Esophagus muscularis mucosa (tissue), 4 donors: ENCODE measurements around the gene NOS1. TPM values are rescaled to one million over a fixed set of nuclear protein-coding genes. Genes with fewer than 3 reads are reported as not detected.

Experiments used
- DNase-seq: peaks from one replicate; pipeline ENCODE4 v3.0.0-alpha.2; 2017; ENCODE audit errors: extremely low spot score
- H3K27ac ChIP-seq, 4 donors: fragments of 200-600 bp; sonication (generic); replicated peaks in 1 of 4; 1 replicate in 3 of 4; 2 replicates in 1 of 4; pipeline ENCODE4 v1.5.1; 2016 to 2019; ENCODE audit warnings: mild to moderate bottlenecking in 1 of 4
- H3K27me3 ChIP-seq, 4 donors: fragments of 200-600 bp; sonication (generic); one replicate each; pipeline versions ENCODE4 v1.5.1 to v1.6.0; 2016 to 2019
- H3K36me3 ChIP-seq, 4 donors: fragments of 200-600 bp; sonication (generic); one replicate each; pipeline ENCODE4 v1.5.1; 2016 to 2019
- H3K4me1 ChIP-seq, 4 donors: fragments of 200-600 bp; sonication (generic); one replicate each; pipeline ENCODE4 v1.5.1; 2016 to 2019
- H3K4me3 ChIP-seq, 4 donors: fragments of 200-600 bp; sonication (generic); 1 replicate in 2 of 4; 2 replicates in 2 of 4; pipeline ENCODE4 v1.5.1; 2016 to 2019; ENCODE audit warnings: mild to moderate bottlenecking in 4 of 4, moderate library complexity in 1 of 4
- H3K9me3 ChIP-seq, 4 donors: fragments of 200-600 bp; sonication (generic); 1 replicate in 3 of 4; 2 replicates in 1 of 4; pipeline ENCODE4 v1.5.1; 2016 to 2019
- CTCF ChIP-seq, 3 experiments: fragments of 200-600 bp in 2 of 3; fragments of 450-650 bp in 1 of 3; sonication (generic) in 2 of 3; IDR thresholded peaks; one replicate each; pipeline ENCODE4 v1.5.1; 2017 to 2019; ENCODE audit warnings: antibody characterized with exemption in 3 of 3, mild to moderate bottlenecking in 2 of 3, moderate library complexity in 1 of 3
- EP300 ChIP-seq: sonication (generic); formaldehyde crosslinking; IDR thresholded peaks from one replicate; pipeline ENCODE4 v1.6.1; 2017; ENCODE audit warnings: antibody characterized with exemption
- POLR2A ChIP-seq: fragments of 450-650 bp; IDR thresholded peaks from one replicate; pipeline ENCODE4 v1.6.1; 2017; ENCODE audit warnings: antibody characterized with exemption, moderate library complexity, mild to moderate bottlenecking, low read depth
- POLR2AphosphoS5 ChIP-seq, 2 donors: sonication (generic); formaldehyde crosslinking; IDR thresholded peaks; one replicate each; pipeline ENCODE4 v1.6.1; 2017; ENCODE audit warnings: antibody characterized with exemption in 2 of 2
- WGBS: methylation state at CpG from one replicate; pipeline ENCODE4 v1.1.5; 2018; 5-methylcytosine and 5-hydroxymethylcytosine counted together
- intact Hi-C: fragments of 100-400 bp; cut with DNase I; formaldehyde crosslinking; loops from one replicate; pipeline ENCODE4 v1.15.1; 2023
- total RNA-seq, 4 donors: library from RNA; depleted of rRNA; stranded (reverse); fragments of >200 nt; gene quantifications; one replicate each; pipeline versions ENCODE4 v1.1.0 to v1.2.1, GENCODE V29; 2016

NOS1 gene
- total RNA-seq, 4 donors from 2014 or later = 1.7 to 4.0 (median 3.1) TPM

- no peak overlapping the region for H3K4me3 ChIP-seq
- no peak overlapping the region for H3K27ac ChIP-seq
- WGBS = 98% methylated on average over 2 of the region's 2 CpGs
- TF ChIP-seq POLR2A (no peak), POLR2AphosphoS5 (IDR thresholded peaks at IDR 0.05) (no peak), EP300 (no peak), CTCF (IDR thresholded peaks at IDR 0.05) (no peak)
- peaks cover 16 to 25% (median 20%) of the 10 kb centered on the region in 4 donors for H3K4me1 ChIP-seq
- peaks cover 0 to 5% (median under 1%) of the 10 kb centered on the region in 4 donors for H3K36me3 ChIP-seq
- intact Hi-C loops = no loop called here
- DNase-seq = no peak
- H3K9me3 ChIP-seq = no peaks in the 10 kb centered on the region
- no peaks in the 10 kb centered on the region for H3K27me3 ChIP-seq
These were observed 169.4 kb downstream of the NOS1 start for GRCh38 chr12:117192057-117192456.

GRCh38 chr12:117190210-117190781 lies 171.1 kb downstream of the NOS1 start, which contains the start of gene FBXO21:
TSS of gene FBXO21 (minus strand) at chr12:117190470. CDS start at chr12:117190456, 14 bp downstream.
- DNase-seq = peak; percentile 97
- no peaks in the 10 kb centered on the region for H3K9me3 ChIP-seq
- H3K4me3 ChIP-seq = peak within 1 kb of the TSS; percentile 81 to 100 (median 92)
- peak within 1 kb of the TSS; percentile 81 to 85 (median 84) for H3K27ac ChIP-seq
- peaks cover 4 to 21% (median 15%) of the 10 kb centered on the region in 4 donors for H3K36me3 ChIP-seq
- no peaks in the 10 kb centered on the region for H3K27me3 ChIP-seq
- TF ChIP-seq POLR2A (no peak), POLR2AphosphoS5 (IDR thresholded peaks at IDR 0.05) (peak; percentile 87 to 91)
- WGBS = 12% methylated on average over 8 of the region's 59 CpGs
- intact Hi-C loops = no loop called here
- peaks cover 16 to 25% (median 20%) of the 10 kb centered on the region in 4 donors for H3K4me1 ChIP-seq

- peaks cover 16 to 25% (median 20%) of the 10 kb centered on the region in 4 donors for H3K4me1 ChIP-seq
- DNase-seq = no peak
- H3K9me3 ChIP-seq = no peaks in the 10 kb centered on the region
- no peaks in the 10 kb centered on the region for H3K27me3 ChIP-seq
- 0% methylated on average over 5 of the region's 52 CpGs for WGBS
- peaks cover 4 to 26% (median 20%) of the 10 kb centered on the region in 4 donors for H3K36me3 ChIP-seq
- peak overlapping the region; percentile 81 to 85 (median 84) for H3K27ac ChIP-seq
- intact Hi-C loops = no loop called here
- TF ChIP-seq EP300 (no peak), CTCF (IDR thresholded peaks at IDR 0.05) (no peak), POLR2A (no peak)
- peak overlapping the region; percentile 81 to 100 (median 92) for H3K4me3 ChIP-seq
These were observed 171.7 kb downstream of the NOS1 start for GRCh38 chr12:117189725-117190209.

GRCh38 chr12:117188961-117189724 lies 172.3 kb downstream of the NOS1 start:
- TF ChIP-seq EP300 (no peak), POLR2A (no peak), POLR2AphosphoS5 (IDR thresholded peaks at IDR 0.05) (peak in 1 of 2 donors; percentile 30), CTCF (IDR thresholded peaks at IDR 0.05) (no peak)

GRCh38 chr12:117188121-117188665 lies 173.2 kb downstream of the NOS1 start:
- Histone ChIP-seq H3K27ac (no peak overlapping the region), H3K36me3 (peaks cover 9 to 42% (median 36%) of the 10 kb centered on the region in 4 donors), H3K4me1 (peaks cover 16 to 25% (median 20%) of the 10 kb centered on the region in 4 donors), H3K27me3 (no peaks in the 10 kb centered on the region), H3K9me3 (no peaks in the 10 kb centered on the region), H3K4me3 (no peak overlapping the region)
- TF ChIP-seq POLR2A (no peak), CTCF (IDR thresholded peaks at IDR 0.05) (no peak), POLR2AphosphoS5 (IDR thresholded peaks at IDR 0.05) (no peak), EP300 (no peak)
- intact Hi-C loops = no loop called here
- no peak for DNase-seq
- WGBS = 94% methylated on average over 12 of the region's 12 CpGs

More at GRCh38 chr12:117188961-117189724, 172.3 kb downstream of the NOS1 start:
- H3K4me3 ChIP-seq = peak overlapping the region; percentile 81 to 100 (median 92)
- intact Hi-C loops = no loop called here
- peaks cover 4 to 33% (median 26%) of the 10 kb centered on the region in 4 donors for H3K36me3 ChIP-seq
- no peaks in the 10 kb centered on the region for H3K27me3 ChIP-seq
- H3K4me1 ChIP-seq = peaks cover 16 to 25% (median 20%) of the 10 kb centered on the region in 4 donors
- WGBS = 26% methylated on average over 24 of the region's 25 CpGs
- H3K27ac ChIP-seq = peak overlapping the region; percentile 81 to 85 (median 84)
- DNase-seq = no peak
- H3K9me3 ChIP-seq = no peaks in the 10 kb centered on the region
